ENCODE measurements around the gene PLAC1.

- no peak for TF ChIP-seq POLR2A (IDR thresholded peaks at IDR 0.05)
- TF ChIP-seq CTCF (IDR thresholded peaks at IDR 0.05): no peak
- no peak for TF ChIP-seq EP300 (IDR thresholded peaks at IDR 0.05)
- no peak for TF ChIP-seq POLR2AphosphoS5 (IDR thresholded peaks at IDR 0.05)
These were observed 25.2 kb upstream of the PLAC1 start for GRCh38 chrX:134683351-134684005.
